ENCODE measurements around the gene P2RY1. TPM values are rescaled to one million over a fixed set of nuclear protein-coding genes. Genes with fewer than 3 reads are reported as not detected.
"Not testable (repeated sequence)": the region's sequence is repeated elsewhere in the genome, so short reads cannot be mapped to it uniquely, and the experiment has no call there.

P2RY1 gene
- total RNA-seq, 1 donor from 2014 or later, result 20.5 TPM

DNA sequence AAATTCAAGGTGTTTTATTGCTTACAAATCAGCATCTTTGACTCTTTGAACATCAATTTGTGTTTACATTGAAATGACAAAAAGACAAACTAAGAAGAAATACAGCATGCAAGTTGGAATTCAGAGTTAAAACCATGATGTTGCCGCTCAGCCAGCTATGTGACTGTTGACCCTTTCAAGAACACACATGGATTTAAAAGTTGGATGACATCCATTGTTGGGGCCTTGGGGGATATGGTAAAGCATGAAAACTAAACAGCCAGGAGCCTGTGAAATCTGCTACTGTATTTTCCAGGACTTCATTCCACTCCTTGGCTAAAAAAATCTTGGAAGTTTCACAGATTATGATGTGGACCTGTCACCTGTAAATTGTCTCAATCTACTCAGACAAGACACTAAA is 4.6 kb downstream of the P2RY1 start:
- no peak for ATAC-seq

DNA sequence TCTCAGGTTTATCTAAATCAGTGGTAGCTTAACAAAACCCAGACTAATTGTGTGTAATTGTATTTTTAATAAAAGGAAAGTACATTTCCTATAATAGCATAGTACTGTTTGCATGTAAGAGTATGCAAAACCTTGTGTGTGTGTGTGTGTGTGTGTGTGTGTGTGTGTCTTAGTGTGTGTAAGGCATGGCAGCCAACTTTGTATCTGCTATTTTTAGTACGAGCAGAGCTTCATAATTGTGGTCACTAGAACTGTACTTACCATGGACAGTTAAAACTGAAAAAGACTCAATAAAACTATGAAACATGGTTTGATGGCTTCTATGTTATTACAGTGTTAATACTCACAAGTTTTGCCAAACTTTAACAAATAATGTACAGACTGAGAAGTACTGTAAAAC is 6.2 kb downstream of the P2RY1 start:
- ATAC-seq, result no peak

DNA sequence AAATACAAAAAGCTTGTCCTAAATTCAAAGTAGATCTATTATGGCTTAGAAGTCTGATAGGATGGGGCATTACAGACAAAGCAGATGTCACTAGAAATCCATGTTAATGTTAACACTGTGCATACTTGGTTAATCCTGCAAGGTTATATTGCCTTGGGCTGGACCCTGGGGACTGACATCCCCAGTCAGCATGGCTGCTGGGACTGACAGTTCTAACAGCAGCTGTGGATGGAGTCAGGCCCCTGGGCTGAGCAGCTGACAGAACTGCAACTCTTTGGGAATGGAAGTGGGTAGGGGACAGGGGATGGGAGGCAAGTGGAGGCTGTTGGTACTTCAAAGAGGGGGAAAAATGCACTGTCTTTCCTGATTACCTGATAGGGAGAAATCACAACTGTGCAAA is 7.5 kb downstream of the P2RY1 start:
- no peak for ATAC-seq

DNA sequence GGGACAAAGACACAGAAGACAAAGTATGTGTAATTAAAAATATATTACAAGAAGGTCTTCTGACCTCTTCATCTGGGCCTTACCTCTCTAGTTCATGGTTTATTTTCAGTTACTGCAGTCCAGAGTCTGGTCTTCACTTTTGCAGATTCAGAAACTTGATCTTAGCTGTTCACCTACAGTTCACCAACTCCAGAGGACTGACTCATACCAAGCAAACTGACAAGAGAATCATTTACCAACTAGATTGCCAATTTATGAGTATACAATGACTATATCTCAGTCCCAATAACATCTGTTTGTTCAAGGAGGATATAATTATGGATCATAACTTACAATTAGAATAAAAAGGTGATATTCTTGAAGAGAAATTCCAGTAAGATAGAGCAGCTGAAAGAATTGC is 9.0 kb downstream of the P2RY1 start:
- ATAC-seq, result peak; percentile 23

DNA sequence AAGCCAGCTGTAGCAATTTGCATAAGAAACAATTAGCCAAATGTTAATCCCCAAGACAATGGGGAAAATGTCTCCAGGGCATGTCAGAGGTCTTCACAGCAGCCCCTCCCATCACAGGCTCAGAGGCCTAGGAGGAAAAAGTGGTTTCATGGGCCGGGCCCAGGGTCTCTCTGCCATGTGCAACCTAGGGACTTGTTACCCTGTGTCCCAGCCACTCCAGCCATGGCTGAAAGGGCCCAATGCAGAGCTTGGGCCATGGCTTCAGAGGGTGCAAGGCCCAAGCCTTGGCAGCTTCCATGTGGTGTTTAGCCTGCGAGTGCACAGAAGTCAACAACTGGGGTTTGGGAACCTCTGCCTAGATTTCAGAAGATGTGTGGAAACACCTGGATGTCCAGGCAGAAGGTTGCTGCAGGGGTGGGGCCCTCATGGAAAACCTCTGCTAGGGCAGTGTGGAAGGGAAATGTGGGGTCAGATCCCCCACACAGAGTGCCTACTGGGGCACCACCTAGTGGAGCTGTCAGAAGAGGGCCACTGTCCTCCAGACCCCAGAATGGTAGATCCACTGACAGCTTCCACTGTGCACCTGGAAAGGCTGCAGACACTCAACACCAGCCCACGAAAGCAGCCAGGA is 11.8 kb downstream of the P2RY1 start:
- not testable (repeated sequence) for ATAC-seq

DNA sequence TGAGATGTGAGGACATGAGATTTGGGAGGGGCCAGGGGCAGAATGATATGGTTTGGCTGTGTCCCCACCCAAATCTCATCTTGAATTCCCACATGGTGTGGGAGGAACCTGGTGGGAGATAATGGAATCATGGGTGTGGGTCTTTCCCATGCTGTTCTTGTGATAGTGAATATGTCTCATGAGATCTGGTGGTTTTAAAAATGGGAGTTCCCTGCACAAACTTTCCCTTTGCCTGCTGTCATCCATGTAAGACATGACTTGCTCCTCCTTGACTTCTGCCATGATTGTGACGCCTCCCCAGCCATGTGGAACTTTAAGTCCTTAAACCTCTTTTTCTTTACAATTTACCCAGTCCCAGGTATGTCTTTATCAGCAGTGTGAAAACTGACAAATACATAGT is 12.7 kb downstream of the P2RY1 start:
- not testable (repeated sequence) for ATAC-seq

DNA sequence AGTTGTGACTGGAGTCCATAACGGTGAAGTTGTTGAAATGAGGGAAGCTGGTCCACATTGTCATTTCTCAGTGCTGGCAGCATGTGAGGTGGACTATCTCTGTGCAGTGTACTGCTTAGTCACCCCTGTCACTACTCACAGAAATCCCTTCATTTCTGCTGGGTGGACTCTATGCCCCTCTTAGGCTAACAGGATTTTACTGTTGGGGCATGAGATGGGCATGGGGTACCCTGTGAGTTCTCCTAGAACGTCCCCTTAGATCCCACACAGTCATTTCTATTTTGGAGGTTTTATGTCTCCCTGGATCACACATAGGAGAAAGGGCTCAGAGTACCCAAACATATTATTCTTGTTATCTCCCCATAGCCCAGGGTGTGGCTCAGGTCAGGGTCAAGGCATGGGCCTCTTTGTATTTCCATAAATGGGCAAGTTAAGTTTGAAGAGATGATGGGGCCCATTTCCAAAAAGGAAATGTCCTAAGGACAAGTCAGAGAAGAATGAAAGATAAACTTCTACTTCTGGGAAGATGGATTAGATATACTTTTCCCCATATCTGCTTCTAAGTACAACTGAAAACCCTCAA is 15.2 kb downstream of the P2RY1 start:
- ATAC-seq, result no peak

DNA sequence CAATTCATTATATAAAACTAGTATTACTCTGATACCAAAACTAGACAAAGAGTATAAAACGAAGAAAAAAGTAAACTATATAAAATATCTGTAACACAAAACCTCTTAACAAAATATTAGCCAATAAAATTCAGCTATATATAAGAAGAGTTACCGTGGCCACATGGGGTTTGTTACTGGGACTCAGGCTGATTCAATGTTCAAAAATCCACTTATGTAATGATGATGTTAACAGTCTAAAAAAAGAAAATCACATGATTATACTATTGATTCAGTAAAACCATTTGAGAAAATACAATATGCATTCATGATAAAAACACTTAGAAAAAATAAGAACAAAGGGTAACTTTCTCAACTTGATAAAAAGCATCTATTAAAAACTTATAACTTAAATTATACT is 18.3 kb downstream of the P2RY1 start:
- ATAC-seq, result no peak

DNA sequence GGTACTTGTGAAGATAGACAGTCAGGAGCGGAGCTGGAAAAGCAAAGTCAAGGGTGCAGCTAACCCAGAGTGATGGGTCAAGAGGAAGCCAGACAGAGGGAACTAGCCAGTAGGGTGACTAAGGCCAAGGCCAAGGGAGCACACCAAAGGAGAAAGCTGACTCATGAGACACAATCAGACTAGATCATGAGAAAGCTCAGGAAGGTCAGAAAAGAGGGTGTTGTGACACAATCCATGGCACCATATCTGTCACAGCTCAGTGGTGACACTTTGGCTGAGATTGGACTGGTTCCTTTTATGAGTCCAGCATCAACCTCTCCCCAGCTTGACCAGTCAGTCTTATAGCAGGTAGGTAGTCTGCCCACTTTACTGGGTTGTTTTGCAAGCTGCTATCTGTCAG is 22.2 kb downstream of the P2RY1 start:
- ATAC-seq, result peak; percentile 84

DNA sequence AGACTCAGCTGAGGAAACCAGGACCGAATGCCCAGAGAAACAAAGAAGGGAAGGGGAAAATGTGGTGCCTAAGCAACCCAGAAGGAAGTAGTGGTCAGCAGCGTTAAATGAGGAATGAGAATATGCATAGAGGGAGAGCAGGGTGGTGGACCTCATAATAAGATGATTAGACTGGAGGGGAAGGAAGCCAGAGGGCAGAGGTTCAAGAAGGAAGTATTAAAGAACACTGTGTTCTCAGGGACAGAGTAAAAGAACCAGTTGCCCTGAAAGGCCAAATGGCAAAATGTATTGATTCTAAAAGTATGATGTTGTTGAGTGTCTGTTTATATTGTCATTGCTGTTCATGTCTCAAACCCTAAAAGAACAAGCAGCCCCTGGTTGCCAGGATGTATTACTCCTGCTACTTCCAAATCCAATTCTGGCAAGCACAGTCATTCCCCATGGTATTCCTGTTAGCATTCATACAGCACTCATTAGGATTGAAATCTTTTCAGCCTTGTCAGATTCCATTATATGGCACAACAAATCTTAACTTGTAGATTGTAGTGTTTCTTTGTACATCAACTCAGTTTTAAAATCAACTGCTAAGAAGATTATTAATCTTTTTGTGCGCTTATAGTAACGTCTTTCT is 23.4 kb downstream of the P2RY1 start:
- no peak for ATAC-seq

DNA sequence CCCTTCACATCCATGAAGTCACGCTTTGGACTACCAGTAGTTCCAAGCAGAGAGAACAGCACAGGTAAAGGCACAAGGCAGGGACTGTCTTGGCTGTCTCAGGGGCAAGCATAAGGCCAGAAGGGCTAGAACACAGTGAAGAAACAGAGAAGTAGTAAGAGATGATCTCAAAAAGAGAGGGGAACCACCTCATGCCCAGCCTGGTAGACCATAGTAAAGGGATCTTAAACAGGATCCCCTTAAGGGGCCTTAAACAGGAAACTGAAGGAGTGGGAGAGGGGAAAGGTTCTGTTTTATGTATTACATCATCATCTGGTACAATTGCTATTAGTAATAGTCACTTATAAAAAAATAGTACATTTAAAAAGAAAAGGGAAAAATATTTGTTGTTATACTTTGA is 25.8 kb downstream of the P2RY1 start:
- ATAC-seq, result no peak

DNA sequence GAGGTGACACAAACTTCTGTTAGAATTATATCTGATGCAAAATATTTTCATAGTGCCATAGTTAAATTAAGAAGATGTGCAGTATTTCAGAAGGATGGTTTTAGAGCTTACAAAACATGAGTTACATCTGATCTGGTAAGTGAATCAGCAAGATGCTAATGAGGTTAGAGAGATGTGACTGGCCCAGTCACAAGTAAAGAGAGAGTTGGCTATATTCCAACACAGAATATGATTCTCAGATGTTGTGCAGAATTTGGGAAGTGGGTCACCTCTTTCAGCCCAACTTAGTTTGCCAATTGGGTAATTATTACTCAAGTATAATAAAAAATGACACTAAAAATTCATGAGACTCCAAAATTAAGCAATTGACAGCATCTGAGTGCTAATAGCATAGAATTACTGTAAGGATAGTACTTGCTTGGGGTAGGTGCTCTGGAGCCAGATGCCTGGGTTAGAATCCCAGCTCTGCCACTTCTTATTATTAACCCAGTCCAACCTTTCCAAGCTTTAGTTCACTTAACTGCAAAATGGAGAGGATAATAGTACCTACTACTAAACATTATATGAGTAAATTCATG is 30.8 kb downstream of the P2RY1 start:
- ATAC-seq, result no peak

DNA sequence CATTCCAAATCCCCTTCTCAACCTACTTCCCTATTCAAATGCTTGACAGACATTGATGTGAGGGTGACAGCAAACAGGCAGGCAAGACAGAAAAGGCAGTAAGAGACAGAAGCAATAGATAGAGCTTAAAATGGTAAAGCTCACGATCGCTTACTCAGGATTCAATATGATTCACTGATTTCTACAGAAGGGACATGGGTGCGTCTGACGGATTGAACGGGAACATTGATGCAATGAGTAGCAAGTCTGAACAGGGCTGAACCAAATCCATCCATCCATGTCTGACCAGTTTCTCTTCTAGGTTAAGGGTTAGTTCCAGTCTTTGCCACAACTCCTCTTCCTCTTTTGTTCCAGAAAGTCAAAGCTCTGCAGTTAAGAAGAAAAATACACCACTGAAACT is 35.1 kb downstream of the P2RY1 start:
- peak; percentile 99 for ATAC-seq

DNA sequence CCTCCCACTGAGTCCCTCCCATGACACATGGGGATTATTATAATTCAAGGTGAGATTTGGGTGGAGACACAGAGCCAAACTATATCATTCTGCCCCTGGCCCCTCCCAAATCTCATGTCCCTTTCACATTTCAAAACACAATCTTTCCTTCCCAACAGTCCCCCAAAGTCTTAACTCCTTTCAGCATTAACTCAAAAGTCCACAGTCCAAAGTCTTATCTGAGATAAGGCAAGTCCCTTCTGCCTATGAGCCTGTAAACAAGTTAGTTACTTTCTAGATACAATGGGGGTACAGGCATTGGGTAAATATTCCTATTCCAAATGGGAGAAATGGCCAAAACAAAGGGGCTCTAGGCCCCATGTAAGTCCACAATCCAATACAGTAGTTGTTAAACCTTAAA is 38.4 kb downstream of the P2RY1 start:
- not testable (repeated sequence) for ATAC-seq

DNA sequence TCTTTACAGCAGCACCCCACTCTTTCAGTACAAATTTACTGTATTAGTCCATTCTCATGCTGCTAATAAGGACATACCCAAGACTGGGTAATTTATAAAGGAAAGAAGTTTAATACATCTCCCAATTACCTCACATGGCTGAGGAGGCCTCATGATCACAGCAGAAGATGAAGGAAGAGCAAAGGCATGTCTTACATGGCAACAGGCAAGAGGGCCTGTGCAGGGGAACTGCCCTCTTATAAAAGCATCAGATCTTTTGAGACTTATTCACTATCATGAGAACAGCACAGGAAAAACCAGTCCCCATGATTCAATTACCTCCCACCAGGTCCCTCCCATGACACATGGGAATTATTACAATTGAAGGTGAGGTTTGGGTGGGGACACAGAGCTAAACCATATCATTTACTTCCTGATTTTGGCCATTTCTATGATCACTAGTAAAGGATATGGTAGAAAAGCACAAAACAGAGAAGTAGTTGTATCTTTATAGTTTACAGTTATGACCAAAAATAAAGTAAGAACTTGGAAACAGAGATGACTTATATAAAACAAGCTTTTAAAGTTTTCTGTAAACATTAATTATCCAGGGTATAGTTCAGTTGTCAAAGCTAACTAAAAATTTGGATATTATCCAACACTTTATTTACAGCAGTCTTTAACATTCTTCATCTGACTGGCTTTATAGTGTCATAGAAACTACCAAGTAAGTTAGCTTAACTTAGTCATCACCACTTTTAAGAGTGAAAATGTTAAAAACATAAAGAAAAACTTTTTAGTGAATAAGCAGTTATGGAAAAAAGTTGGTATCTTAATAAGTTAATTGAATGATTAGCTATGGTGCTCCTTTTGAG is 40.2 kb downstream of the P2RY1 start:
- ATAC-seq, result peak; percentile 77

DNA sequence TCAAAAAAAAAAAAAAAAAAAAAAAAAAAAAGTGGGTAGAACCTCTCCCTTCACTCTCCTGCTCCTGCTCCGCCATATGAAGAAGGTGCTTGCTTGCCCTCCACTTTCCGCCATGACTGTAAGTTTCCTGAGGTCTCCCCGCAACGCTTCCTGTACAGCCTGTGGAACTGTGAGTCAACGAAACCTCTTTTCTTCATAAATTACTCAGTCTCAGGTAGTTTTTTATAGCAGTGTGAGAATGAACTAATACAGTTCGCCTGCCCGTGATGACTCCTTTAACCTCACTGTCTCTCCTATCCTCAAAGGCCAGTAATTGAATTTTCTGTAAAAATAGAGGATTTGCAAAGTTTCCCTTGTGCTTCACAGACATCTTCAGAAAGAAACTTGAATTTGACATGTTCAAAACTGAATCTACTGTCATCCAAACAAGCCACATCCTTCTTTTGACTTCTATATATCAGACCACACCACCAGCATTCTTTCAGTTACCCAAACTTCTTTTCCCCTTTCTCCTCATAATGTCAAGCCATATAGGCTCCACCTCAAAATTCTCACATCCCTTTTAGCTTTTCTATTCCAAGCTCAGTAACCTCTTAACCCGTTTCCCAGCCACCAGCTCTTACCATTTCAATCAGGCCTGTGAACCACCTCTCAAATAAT is 44.3 kb downstream of the P2RY1 start:
- no peak for ATAC-seq

DNA sequence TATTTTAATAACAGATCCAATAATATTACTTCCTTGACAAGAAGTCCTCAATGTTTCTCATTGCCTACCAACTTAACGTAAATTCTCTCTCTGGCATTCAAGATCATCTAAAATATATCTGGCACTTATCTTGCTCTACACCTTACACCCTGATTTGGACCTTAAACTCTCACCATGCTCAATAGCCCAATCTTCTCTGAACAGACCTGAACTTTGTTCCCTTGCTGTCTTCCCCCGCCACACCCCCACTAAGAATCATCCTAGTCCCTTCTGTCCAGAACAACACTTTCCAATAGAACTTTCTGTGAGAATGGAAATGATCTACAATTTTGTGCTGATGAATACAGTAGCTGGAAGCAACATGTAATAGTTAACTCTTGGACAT is 44.9 kb downstream of the P2RY1 start:
- no peak for ATAC-seq

DNA sequence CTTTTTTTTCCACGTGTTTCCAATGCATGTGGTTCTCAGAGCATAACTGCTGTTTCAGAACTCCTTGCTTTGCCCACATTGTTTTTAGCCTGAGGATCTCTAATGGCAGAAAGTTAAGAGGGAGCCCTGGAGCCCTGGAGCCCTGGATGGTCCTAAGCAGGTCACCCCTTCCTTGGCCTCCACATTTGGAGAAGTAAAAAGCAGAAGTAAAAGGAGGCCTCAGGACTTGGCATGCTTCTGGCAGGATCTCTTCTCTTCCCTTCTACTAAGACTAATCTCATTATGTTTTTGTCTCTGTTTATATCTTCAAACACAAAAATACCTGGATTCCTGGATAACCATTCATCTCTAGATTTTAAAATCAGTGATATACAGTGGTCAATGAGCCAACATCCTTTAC is 50.1 kb downstream of the P2RY1 start:
- no peak for ATAC-seq

Data from esophagus mucosa (tissue), 1 donor.